Coronary artery (tissue), 2 donors: ENCODE measurements around the gene RXRB.

Experiments used
- DNase-seq: peaks from one replicate; pipeline ENCODE4 v3.0.0-alpha.2; 2017; ENCODE audit warnings: low spot score
- H3K27ac ChIP-seq, 2 donors: fragments of 200-600 bp; sonication (generic); one replicate each; pipeline ENCODE4 v1.5.1; 2016 to 2019
- H3K4me3 ChIP-seq: fragments of 200-600 bp; sonication (generic); 2 replicates; pipeline ENCODE4 v1.5.1; 2016; ENCODE audit warnings: mild to moderate bottlenecking, moderate library complexity
- CTCF ChIP-seq: fragments of 200-600 bp; sonication (generic); IDR thresholded peaks from one replicate; pipeline ENCODE4 v1.5.1; 2019; ENCODE audit warnings: antibody characterized with exemption

The RXRB gene

GRCh38 chr6:33217246-33217645 lies 16.8 kb upstream of the RXRB start:
- no peak overlapping the region for H3K27ac ChIP-seq
- no peak for DNase-seq
- no peak for TF ChIP-seq CTCF
- no peak overlapping the region for H3K4me3 ChIP-seq

GRCh38 chr6:33216117-33216649 lies 15.7 kb upstream of the RXRB start:
- Histone ChIP-seq H3K4me3 (no peak overlapping the region), H3K27ac (no peak overlapping the region)
- TF ChIP-seq CTCF: no peak
- DNase-seq: no peak

- no peak for TF ChIP-seq CTCF
- DNase-seq: no peak
These were observed 15.0 kb upstream of the RXRB start for GRCh38 chr6:33215271-33216116.

GRCh38 chr6:33213989-33214335 lies 13.5 kb upstream of the RXRB start:
- DNase-seq: no peak
- peak overlapping the region; percentile 65 for H3K4me3 ChIP-seq
- peak overlapping the region in 1 of 2 donors; percentile 45 for H3K27ac ChIP-seq
- no peak for TF ChIP-seq CTCF

More at GRCh38 chr6:33215271-33216116, 15.0 kb upstream of the RXRB start:
- Histone ChIP-seq H3K4me3 (no peak overlapping the region), H3K27ac (no peak overlapping the region)

- peak overlapping the region; percentile 65 for H3K4me3 ChIP-seq
- DNase-seq: no peak
- no peak for TF ChIP-seq CTCF
- peak overlapping the region in 1 of 2 donors; percentile 45 for H3K27ac ChIP-seq
These were observed 12.9 kb upstream of the RXRB start for GRCh38 chr6:33213166-33213988.

GRCh38 chr6:33212857-33213165 lies 12.3 kb upstream of the RXRB start:
- no peak for TF ChIP-seq CTCF
- H3K27ac ChIP-seq: no peak overlapping the region
- H3K4me3 ChIP-seq: peak overlapping the region; percentile 65
- DNase-seq: no peak
